NCI-H2196 (cell line): Measurements from ENCODE around the gene PAFAH1B1.
"Not testable (repeated sequence)": the region's sequence is repeated elsewhere in the genome, so short reads cannot be mapped to it uniquely, and the experiment has no call there.

Experiments
- DNase-seq: peaks from one replicate; lab custom pipeline; 2025; ENCODE audit not compliant: unreplicated experiment; lab: John Stamatoyannopoulos, UW

Gene PAFAH1B1

DNA sequence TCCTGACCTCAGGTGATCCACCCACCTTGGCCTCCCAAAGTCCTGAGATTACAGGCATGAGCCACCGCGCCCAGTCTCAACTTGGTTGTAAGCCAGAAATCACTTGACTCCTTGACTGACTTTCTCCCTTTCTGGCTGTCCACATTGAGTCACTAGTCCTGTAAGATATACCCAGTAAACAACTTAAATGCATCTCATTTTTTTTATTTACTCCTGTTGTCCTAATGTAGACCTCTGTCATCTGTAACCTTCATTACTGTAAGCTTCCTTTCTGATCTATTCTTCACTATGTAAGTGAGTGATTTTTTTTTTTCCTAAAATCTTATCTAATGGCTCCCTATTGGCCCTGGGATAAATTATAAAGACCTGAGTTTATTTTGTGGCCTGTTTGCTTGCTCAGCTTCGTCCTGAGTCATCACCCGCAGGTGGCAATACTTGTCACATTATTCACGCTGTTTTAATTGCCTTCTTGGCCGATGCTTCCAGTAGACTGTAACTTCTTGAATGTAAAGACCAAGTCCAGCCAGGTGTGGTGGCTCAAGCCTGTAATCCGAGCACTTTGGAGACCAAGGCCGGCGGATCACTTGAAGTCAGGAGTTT, 41.0 kb downstream of the PAFAH1B1 start:
- peak; percentile 44 for DNase-seq

GRCh38 chr17:2635241-2635640, 41.8 kb downstream of the PAFAH1B1 start:
- DNase-seq, result no peak

DNA sequence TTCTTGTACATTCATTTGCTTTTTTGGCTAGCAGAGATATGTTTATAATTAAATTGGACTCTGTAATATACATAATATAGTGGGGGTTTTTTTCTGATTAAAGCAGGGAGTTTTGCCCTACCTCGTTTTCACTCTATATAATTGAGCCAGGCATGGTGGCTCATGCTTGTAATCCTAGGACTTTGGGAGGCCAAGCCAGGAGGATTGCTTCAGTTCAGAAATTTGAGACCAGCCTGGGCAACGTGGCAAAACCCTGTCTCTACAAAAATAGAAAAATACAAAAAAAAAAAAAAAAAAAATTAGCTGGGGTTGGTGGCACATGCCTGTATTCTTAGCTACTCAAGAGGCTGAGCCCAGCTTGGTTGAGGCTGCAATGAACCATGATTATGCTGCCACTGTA, 42.2 kb downstream of the PAFAH1B1 start:
- DNase-seq, result no peak

- DNase-seq, result no peak
These were observed 42.9 kb downstream of the PAFAH1B1 start for GRCh38 chr17:2636169-2636930.

- DNase-seq, result no peak
These were observed 44.0 kb downstream of the PAFAH1B1 start for GRCh38 chr17:2637422-2637821.

DNA sequence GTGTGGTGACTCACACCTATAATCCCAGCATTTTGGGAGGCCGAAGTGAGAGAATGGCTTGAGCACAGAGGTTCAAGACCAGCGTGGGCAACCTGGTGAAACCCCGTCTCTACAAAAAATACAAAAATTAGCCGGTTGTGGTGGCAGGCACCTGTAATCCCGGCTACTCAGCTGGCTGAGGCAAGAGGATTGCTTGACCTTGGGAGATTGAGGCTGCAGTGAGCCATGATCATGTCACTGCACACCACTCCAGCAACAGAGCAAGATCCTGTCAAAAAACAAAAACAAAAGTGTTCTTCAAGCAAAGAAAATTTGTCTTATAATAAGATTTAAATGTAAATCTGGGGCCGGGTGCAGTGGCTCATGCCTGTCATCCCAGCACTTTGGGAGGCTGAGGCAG, 51.5 kb downstream of the PAFAH1B1 start:
- no peak for DNase-seq

- no peak for DNase-seq
These were observed 54.5 kb downstream of the PAFAH1B1 start for GRCh38 chr17:2647957-2648356.

- DNase-seq, result no peak
These were observed 55.7 kb downstream of the PAFAH1B1 start for GRCh38 chr17:2649191-2649590.

DNA sequence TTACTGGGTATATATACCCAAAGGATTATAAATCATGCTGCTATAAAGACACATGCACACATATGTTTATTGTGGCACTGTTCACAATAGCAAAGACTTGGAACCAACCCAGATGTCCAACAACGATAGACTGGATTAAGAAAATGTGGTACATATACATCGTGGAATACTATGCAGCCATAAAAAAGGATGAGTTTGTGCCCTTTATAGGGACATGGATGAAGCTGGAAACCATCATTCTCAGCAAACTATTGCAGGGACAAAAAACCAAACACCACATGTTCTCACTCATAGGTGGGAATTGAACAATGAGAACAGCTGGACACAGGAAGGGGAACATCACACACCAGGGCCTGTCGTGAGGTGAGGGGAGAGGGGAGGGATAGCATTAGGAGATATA, 59.5 kb downstream of the PAFAH1B1 start:
- not testable (repeated sequence) for DNase-seq

- no peak for DNase-seq
These were observed 62.1 kb downstream of the PAFAH1B1 start for GRCh38 chr17:2655546-2655945.

- DNase-seq, result no peak
These were observed 62.8 kb downstream of the PAFAH1B1 start for GRCh38 chr17:2656283-2656682.

GRCh38 chr17:2659337-2659736, 65.9 kb downstream of the PAFAH1B1 start:
- DNase-seq, result not testable (repeated sequence)

DNA sequence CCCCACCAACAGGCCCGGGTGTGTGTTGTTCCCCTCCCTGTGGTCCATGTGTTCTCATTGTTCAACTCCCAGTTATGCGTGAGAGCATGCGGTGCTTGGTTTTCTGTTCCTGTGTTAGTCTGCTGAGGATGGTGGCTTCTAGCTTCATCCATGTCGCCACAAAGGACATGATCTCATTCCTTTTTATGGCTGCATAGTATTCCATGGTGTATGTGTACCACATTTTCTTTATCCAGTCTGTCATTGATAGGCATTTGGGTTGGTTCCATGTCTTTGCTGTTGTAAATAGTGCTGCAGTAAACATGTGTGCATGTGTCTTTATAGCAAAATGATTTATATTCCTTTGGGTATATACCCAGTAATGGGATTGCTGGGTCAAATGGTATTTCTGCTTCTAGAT, 67.0 kb downstream of the PAFAH1B1 start:
- DNase-seq, result not testable (repeated sequence)

GRCh38 chr17:2672026-2672425, 78.6 kb downstream of the PAFAH1B1 start:
- no peak for DNase-seq

DNA sequence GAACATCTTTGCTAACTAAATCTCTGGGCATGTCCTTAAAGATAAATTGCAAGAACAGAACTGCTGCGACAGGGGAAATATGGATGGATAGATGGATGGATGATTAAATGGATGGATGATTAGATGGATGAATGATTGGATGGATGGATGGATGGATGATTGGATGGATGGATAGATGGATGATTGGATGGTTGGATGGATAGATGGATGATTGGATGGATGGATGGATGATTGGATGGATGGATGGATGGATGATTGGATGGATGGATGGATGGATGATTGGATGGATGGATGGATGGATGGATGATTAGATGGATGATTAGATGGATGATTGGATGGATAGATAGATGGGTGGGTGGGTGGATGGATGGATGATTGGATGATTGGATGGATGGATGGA, 85.8 kb downstream of the PAFAH1B1 start:
- DNase-seq, result not testable (repeated sequence)

DNA sequence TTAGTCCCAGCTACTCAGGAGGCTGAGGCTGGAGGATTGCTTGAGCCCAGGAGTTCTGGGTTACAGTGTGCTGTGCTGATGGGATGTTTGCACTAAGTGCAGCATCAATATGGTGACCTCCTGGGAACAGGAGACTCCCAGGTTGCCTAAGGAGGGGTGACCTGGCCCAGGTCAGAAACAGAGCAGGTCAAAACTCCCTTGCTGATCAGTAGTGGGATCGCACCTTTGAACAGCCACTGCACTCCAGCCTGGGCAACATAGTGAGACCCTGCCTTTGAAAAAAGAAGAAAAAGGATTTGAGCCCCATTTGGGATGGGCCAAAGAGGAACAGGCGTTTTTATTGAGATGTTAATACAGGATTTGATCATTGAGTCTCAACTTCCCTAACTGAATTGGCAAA, 87.5 kb downstream of the PAFAH1B1 start:
- no peak for DNase-seq

DNA sequence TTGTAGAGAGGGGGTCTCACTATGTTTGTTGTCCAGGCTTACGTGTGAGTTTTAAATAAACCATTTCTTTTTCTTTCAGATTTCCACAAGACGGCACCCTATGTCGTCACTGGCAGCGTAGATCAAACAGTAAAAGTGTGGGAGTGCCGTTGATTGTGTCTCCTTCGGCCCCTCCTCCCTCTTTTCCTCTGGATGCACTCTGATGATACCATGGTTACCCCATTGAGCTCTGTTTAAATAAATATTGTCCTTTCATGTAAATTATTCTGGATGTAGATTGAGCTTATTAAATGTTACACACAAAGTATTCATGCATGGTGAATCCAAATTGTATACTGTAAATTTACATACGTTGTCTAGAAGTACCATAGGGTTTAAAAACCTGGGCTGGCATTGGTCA, 88.2 kb downstream of the PAFAH1B1 start:
- DNase-seq, result no peak

DNA sequence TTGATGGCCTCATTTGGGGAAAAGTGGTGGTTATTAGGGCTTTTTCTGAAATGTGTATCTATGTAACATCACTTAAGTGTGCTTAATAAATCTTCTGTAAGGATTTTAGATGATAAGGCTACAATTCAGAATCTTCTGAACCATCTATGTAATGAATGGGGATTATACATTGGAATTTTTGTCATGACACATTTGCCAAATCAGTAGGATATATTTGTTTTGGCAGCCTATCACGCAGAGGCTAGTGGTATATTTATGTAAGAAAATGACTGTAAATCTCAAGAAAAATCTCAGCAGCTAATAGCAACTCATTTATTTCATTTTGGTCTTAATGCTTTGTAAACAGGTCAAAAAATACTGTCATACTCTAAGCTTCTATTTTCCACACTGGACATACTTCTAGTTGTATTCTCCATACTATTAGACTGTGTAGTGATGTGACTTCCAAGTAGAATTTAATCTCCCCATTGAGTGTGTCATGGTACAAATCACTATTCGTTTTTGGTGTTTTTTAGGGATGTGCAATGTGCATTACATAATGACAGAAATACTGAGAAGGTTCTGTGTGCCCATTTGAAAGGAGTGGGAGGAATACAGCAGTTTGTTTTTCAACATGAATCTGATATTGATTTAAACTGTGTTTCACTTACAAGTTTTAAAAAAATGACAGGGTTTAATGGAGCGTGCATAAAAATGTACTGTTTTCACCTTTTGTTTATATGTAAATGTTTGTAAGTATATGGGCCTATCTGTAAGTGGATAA, 88.9 kb downstream of the PAFAH1B1 start:
- DNase-seq, result no peak

- no peak for DNase-seq
These were observed 90.5 kb downstream of the PAFAH1B1 start for GRCh38 chr17:2683912-2684311.

GRCh38 chr17:2684549-2684948, 91.1 kb downstream of the PAFAH1B1 start:
- DNase-seq, result no peak

DNA sequence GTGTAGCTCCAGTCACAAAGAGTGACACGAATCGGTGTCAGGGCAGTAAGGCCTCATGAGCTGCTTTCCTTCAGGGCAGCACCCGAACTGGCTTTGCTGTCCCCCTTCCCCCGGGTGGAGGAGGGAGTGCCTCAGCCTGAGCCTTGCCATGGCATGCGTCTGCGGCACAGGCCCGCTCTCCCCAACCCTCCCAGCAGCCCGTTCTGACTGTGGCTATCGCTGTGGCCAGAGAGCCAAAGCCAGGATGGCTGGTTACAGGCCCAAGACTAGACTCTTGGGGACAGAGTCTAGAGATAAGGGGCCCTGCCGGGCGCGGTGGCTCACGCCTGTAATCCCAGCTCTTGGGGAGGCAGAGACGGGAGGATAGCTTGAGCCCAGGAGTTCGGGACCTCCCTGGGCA, 92.2 kb downstream of the PAFAH1B1 start:
- no peak for DNase-seq

DNA sequence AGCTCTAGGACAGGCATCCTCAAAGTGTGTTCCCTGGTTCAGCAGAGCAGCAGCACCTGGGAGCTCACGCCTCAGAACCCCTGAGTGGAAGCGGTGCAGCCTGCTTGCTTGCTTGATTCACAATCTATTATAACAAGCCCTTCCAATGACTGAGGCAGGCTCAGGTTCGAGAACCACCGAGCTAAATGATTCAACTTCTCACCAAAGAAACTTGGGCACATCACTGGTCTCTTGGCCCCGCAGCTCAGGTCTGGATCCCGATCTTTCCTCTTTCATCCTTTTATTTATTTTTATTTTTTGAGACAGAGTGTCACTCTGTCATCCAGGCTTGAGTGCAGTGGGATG, 93.6 kb downstream of the PAFAH1B1 start:
- DNase-seq, result no peak
